HCT116 (cell line): Measurements from ENCODE around the gene SLC9A9.

Experiments
- CEBPB ChIP-seq: IDR thresholded peaks from 2 replicates; pipeline ENCODE4 v1.6.1; 2012; ENCODE audit warnings: low read depth
- EGR1 ChIP-seq: IDR thresholded peaks from 2 replicates; pipeline ENCODE4 v1.6.1; 2012; ENCODE audit warnings: low read depth
- EZH2 ChIP-seq: fragments of 200-600 bp; sonication (generic); IDR thresholded peaks from 2 replicates; pipeline ENCODE4 v1.6.1; 2017; ENCODE audit warnings: antibody characterized with exemption, mixed run types
- JUND ChIP-seq: IDR thresholded peaks from 2 replicates; pipeline ENCODE4 v1.6.1; 2012
- MAX ChIP-seq: IDR thresholded peaks from 2 replicates; pipeline ENCODE4 v1.6.1; 2012
- POLR2A ChIP-seq: IDR thresholded peaks from 2 replicates; pipeline ENCODE4 v1.7.0; 2011; ENCODE audit warnings: borderline replicate concordance; ENCODE audit not compliant: insufficient read depth, insufficient read length; ENCODE audit errors: extremely low read depth
- POLR2AphosphoS5 ChIP-seq: IDR thresholded peaks from 2 replicates; pipeline ENCODE4 v1.6.1; 2011; ENCODE audit warnings: mild to moderate bottlenecking, low read depth, low read length, moderate library complexity
- RAD21 ChIP-seq: IDR thresholded peaks from 2 replicates; pipeline ENCODE4 v1.6.1; 2012; ENCODE audit warnings: low read depth, mild to moderate bottlenecking
- SIN3A ChIP-seq: IDR thresholded peaks from 2 replicates; pipeline ENCODE4 v1.6.1; 2012; ENCODE audit warnings: low read depth
- SP1 ChIP-seq: IDR thresholded peaks from 2 replicates; pipeline ENCODE4 v1.6.1; 2012; ENCODE audit warnings: low read depth
- YY1 ChIP-seq: IDR thresholded peaks from 2 replicates; pipeline ENCODE4 v1.6.1; 2011; ENCODE audit warnings: low read length, low read depth, moderate library complexity, mild to moderate bottlenecking; ENCODE audit not compliant: insufficient replicate concordance; ENCODE audit errors: extremely low read depth
- ZFX ChIP-seq: fragments of 450-650 bp; IDR thresholded peaks from 2 replicates; pipeline ENCODE4 v1.6.1; 2017
- TF ChIP-seq, protein P1 (sequence below), 3 experiments: fragments of 200-600 bp in 1 of 3; sonication (generic) in 1 of 3; IDR thresholded peaks in 2 of 3; conservative IDR thresholded peaks in 1 of 3; 2 replicates each; pipeline ENCODE4 v1.5.1; 2012 to 2017; ENCODE audit warnings: low read depth in 2 of 3, low read length in 2 of 3, antibody characterized with exemption in 1 of 3, borderline replicate concordance in 1 of 3, control low read depth in 1 of 3, mild to moderate bottlenecking in 1 of 3, mixed read lengths in 1 of 3, mixed run types in 1 of 3, moderate library complexity in 1 of 3; ENCODE audit not compliant: insufficient read depth in 1 of 3
- TF ChIP-seq, protein P2 (sequence below): IDR thresholded peaks from 2 replicates; pipeline ENCODE4 v1.6.1; 2012; ENCODE audit warnings: low read depth

DNA sequence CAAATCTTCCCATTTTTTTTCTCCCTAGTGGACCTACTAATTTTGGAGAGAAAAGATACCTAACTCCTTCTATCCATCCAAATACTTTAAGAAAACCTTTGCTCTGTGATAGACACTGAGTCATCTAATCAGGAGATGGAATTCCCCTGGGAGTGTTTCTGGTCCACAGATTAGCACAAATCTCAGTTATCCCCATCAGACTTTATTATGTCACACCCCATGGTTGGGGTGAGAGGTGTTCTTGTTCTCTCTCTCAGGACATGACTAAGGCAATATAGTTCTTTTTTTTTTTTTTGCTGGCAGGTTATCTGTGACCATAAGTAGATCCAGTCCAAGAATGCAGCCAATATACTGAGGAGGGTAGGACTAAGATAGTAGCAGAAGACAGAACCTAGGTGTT, 15.8 kb downstream of the SLC9A9 start:
- no peak for TF ChIP-seq POLR2A
- TF ChIP-seq, protein P1, sequence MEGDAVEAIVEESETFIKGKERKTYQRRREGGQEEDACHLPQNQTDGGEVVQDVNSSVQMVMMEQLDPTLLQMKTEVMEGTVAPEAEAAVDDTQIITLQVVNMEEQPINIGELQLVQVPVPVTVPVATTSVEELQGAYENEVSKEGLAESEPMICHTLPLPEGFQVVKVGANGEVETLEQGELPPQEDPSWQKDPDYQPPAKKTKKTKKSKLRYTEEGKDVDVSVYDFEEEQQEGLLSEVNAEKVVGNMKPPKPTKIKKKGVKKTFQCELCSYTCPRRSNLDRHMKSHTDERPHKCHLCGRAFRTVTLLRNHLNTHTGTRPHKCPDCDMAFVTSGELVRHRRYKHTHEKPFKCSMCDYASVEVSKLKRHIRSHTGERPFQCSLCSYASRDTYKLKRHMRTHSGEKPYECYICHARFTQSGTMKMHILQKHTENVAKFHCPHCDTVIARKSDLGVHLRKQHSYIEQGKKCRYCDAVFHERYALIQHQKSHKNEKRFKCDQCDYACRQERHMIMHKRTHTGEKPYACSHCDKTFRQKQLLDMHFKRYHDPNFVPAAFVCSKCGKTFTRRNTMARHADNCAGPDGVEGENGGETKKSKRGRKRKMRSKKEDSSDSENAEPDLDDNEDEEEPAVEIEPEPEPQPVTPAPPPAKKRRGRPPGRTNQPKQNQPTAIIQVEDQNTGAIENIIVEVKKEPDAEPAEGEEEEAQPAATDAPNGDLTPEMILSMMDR (IDR thresholded peaks at IDR 0.05 in 2 of 3, conservative IDR thresholded peaks at IDR 0.05 in 1 of 3; ENCODE audit: borderline replicate concordance in 1 of 3, insufficient read depth in 1 of 3, low read depth in 2 of 3, low read length in 2 of 3), result no peak
- TF ChIP-seq EZH2, result no peak
- TF ChIP-seq POLR2AphosphoS5, result no peak
- TF ChIP-seq SIN3A, result no peak
- TF ChIP-seq EGR1, result no peak
- no peak for TF ChIP-seq CEBPB
- TF ChIP-seq YY1, result no peak
- TF ChIP-seq SP1, result no peak
- TF ChIP-seq, protein P2, sequence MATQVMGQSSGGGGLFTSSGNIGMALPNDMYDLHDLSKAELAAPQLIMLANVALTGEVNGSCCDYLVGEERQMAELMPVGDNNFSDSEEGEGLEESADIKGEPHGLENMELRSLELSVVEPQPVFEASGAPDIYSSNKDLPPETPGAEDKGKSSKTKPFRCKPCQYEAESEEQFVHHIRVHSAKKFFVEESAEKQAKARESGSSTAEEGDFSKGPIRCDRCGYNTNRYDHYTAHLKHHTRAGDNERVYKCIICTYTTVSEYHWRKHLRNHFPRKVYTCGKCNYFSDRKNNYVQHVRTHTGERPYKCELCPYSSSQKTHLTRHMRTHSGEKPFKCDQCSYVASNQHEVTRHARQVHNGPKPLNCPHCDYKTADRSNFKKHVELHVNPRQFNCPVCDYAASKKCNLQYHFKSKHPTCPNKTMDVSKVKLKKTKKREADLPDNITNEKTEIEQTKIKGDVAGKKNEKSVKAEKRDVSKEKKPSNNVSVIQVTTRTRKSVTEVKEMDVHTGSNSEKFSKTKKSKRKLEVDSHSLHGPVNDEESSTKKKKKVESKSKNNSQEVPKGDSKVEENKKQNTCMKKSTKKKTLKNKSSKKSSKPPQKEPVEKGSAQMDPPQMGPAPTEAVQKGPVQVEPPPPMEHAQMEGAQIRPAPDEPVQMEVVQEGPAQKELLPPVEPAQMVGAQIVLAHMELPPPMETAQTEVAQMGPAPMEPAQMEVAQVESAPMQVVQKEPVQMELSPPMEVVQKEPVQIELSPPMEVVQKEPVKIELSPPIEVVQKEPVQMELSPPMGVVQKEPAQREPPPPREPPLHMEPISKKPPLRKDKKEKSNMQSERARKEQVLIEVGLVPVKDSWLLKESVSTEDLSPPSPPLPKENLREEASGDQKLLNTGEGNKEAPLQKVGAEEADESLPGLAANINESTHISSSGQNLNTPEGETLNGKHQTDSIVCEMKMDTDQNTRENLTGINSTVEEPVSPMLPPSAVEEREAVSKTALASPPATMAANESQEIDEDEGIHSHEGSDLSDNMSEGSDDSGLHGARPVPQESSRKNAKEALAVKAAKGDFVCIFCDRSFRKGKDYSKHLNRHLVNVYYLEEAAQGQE, result no peak
- no peak for TF ChIP-seq JUND
- no peak for TF ChIP-seq RAD21
- TF ChIP-seq MAX, result no peak
- TF ChIP-seq ZFX, result no peak
